HepG2 (cell line): ENCODE results near the gene OSR1. TPM values are rescaled to one million over a fixed set of nuclear protein-coding genes. Genes with fewer than 3 reads are reported as not detected.
A peak's percentile ranks its signal among the peaks of the same experiment; 100 is the strongest.

ENCODE experiments used
- DNMT1 ChIP-seq: sonication (generic); formaldehyde crosslinking; IDR thresholded peaks from 2 replicates; pipeline ENCODE4 v1.5.1; 2020; ENCODE audit warnings: mild to moderate bottlenecking, missing genetic modification reagents
- EEA1 ChIP-seq: sonication (generic); formaldehyde crosslinking; IDR thresholded peaks from 2 replicates; pipeline ENCODE4 v1.5.1; 2020; ENCODE audit warnings: mild to moderate bottlenecking, missing genetic modification reagents, borderline replicate concordance
- GTF3A ChIP-seq: sonication (generic); formaldehyde crosslinking; conservative IDR thresholded peaks from 2 replicates; pipeline ENCODE4 v1.4.0; 2020; ENCODE audit warnings: mild to moderate bottlenecking, missing genetic modification reagents
- HIVEP1 ChIP-seq: sonication (generic); formaldehyde crosslinking; IDR thresholded peaks from 2 replicates; pipeline ENCODE4 v1.4.0; 2020; ENCODE audit warnings: mild to moderate bottlenecking, missing genetic modification reagents
- IRF2 ChIP-seq: IDR thresholded peaks from 2 replicates; pipeline ENCODE4 v1.6.1; 2018; ENCODE audit warnings: missing genetic modification reagents, missing compliant biosample characterization
- RORA ChIP-seq: sonication (generic); formaldehyde crosslinking; IDR thresholded peaks from 2 replicates; pipeline ENCODE4 v1.5.0; 2020; ENCODE audit warnings: mild to moderate bottlenecking, missing genetic modification reagents, moderate library complexity
- RXRB ChIP-seq: IDR thresholded peaks from 2 replicates; pipeline ENCODE4 v1.6.1; 2016; ENCODE audit warnings: borderline replicate concordance, missing genetic modification reagents, missing compliant biosample characterization
- YY1 ChIP-seq: IDR thresholded peaks from 2 replicates; pipeline ENCODE4 v1.6.1; 2011; ENCODE audit warnings: low read length, low read depth, moderate library complexity, mild to moderate bottlenecking; ENCODE audit not compliant: insufficient read depth, insufficient replicate concordance
- ZBTB21 ChIP-seq: sonication (generic); formaldehyde crosslinking; IDR thresholded peaks from 2 replicates; pipeline ENCODE4 v1.4.0; 2020; ENCODE audit warnings: missing genetic modification reagents
- ZBTB8A ChIP-seq: sonication (generic); formaldehyde crosslinking; IDR thresholded peaks from 2 replicates; pipeline ENCODE4 v1.4.0; 2020; ENCODE audit warnings: mild to moderate bottlenecking, low read depth, missing genetic modification reagents, borderline replicate concordance
- ZFP82 ChIP-seq: sonication (generic); formaldehyde crosslinking; IDR thresholded peaks from 2 replicates; pipeline ENCODE4 v1.5.1; 2020; ENCODE audit warnings: mild to moderate bottlenecking, missing genetic modification reagents, borderline replicate concordance
- ZNF33B ChIP-seq: sonication (generic); formaldehyde crosslinking; IDR thresholded peaks from 2 replicates; pipeline ENCODE4 v1.5.1; 2020; ENCODE audit warnings: mild to moderate bottlenecking, missing genetic modification reagents
- ZNF652 ChIP-seq: IDR thresholded peaks from 2 replicates; pipeline ENCODE4 v1.6.1; 2016; ENCODE audit warnings: low read depth, borderline replicate concordance
- ZNF773 ChIP-seq: sonication (generic); formaldehyde crosslinking; IDR thresholded peaks from 2 replicates; pipeline ENCODE4 v1.4.0; 2020; ENCODE audit warnings: missing genetic modification reagents, borderline replicate concordance
- polyA plus RNA-seq, 8 experiments: library from polyadenylated mRNA; depleted of rRNA in 3 of 8; stranded (reverse) in 7 of 8; unstranded in 1 of 8; fragments of >200 nt; fragmentation: Illumina TruSeq in 4 of 8; extraction: Trizol in 4 of 8; gene quantifications; 2 replicates each; pipeline versions ENCODE4 v1.2.1 to v1.2.3, GENCODE V29; 2011 to 2016; ENCODE audit warnings: low read depth in 4 of 8, missing spikeins in 1 of 8, mixed read lengths in 1 of 8; ENCODE audit not compliant: insufficient read depth in 1 of 8
- total RNA-seq, 5 experiments: library from RNA; depleted of rRNA; stranded (reverse); fragments of >200 nt; fragmentation: Illumina TruSeq; extraction: Trizol; gene quantifications; 2 replicates each; pipeline ENCODE4 v1.2.3, GENCODE V29; 2016; ENCODE audit warnings: low read depth in 1 of 5
- TF ChIP-seq, protein P1 (sequence below): IDR thresholded peaks from 2 replicates; pipeline ENCODE4 v1.6.1; 2016; ENCODE audit warnings: low read depth, missing genetic modification reagents, missing compliant biosample characterization
- TF ChIP-seq, protein P2 (sequence below), 2 experiments: sonication (generic) in 1 of 2; formaldehyde crosslinking in 1 of 2; IDR thresholded peaks; 2 replicates each; pipeline versions ENCODE4 v1.4.0 to v1.6.1; 2016 to 2020; ENCODE audit warnings: borderline replicate concordance in 1 of 2, low read depth in 1 of 2, mild to moderate bottlenecking in 1 of 2, missing genetic modification reagents in 1 of 2
- TF ChIP-seq, protein P3 (sequence below): sonication (generic); formaldehyde crosslinking; IDR thresholded peaks from 2 replicates; pipeline ENCODE4 v1.5.0; 2020; ENCODE audit warnings: mild to moderate bottlenecking, low read depth, missing genetic modification reagents, borderline replicate concordance

Gene OSR1
- total and polyA plus RNA-seq, 2 of the 13 experiments (the other 11 are each of a cell fraction or from before 2014, with no cell fraction given) = 0.63 to 1.1 TPM

DNA sequence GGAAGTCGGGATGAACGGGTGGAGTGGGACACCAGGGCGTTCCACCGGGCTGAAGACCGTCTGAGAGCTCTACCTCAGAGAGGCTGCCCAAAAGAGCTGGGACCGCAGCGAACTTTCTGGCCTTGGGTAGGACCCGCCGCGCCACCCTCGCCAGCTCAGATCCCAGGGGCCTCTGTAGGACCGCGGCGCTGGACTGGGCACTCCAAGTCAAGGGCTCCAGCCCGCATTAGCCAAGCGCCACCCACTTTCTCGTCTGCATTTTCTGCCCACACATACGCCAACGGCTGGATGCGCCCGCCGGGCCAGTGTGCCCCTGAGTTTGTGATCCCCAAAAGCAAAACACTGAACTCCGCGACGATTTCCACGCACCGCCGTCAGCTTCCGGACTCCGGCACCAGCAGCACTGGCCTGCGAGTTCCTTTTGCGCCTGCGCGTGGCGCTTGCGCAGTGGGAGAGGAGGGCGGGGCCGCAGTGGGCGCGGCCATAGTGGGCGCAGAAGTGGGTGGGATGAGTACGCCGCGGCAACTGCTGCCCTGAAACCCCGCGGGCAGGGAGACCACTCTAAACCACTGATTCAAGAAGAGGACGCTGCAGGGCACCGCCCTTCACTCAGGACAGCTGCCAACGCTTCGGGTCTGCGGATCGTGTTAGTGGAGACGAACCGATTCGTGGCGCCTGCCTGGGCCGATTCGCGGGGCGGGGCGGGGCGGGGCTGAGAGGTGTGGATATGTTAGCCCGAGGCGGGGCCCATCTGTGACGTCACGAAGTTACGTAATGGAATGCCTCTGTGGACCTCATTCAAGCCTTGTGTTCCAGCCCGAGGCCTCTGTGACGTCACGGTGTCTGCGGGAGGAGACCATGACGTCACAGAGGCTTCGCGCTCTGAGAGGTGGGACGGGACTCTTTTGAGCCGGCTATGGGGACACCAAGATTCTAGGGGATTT, 10.5 kb downstream of the OSR1 start (continued):
- TF ChIP-seq, protein P1, sequence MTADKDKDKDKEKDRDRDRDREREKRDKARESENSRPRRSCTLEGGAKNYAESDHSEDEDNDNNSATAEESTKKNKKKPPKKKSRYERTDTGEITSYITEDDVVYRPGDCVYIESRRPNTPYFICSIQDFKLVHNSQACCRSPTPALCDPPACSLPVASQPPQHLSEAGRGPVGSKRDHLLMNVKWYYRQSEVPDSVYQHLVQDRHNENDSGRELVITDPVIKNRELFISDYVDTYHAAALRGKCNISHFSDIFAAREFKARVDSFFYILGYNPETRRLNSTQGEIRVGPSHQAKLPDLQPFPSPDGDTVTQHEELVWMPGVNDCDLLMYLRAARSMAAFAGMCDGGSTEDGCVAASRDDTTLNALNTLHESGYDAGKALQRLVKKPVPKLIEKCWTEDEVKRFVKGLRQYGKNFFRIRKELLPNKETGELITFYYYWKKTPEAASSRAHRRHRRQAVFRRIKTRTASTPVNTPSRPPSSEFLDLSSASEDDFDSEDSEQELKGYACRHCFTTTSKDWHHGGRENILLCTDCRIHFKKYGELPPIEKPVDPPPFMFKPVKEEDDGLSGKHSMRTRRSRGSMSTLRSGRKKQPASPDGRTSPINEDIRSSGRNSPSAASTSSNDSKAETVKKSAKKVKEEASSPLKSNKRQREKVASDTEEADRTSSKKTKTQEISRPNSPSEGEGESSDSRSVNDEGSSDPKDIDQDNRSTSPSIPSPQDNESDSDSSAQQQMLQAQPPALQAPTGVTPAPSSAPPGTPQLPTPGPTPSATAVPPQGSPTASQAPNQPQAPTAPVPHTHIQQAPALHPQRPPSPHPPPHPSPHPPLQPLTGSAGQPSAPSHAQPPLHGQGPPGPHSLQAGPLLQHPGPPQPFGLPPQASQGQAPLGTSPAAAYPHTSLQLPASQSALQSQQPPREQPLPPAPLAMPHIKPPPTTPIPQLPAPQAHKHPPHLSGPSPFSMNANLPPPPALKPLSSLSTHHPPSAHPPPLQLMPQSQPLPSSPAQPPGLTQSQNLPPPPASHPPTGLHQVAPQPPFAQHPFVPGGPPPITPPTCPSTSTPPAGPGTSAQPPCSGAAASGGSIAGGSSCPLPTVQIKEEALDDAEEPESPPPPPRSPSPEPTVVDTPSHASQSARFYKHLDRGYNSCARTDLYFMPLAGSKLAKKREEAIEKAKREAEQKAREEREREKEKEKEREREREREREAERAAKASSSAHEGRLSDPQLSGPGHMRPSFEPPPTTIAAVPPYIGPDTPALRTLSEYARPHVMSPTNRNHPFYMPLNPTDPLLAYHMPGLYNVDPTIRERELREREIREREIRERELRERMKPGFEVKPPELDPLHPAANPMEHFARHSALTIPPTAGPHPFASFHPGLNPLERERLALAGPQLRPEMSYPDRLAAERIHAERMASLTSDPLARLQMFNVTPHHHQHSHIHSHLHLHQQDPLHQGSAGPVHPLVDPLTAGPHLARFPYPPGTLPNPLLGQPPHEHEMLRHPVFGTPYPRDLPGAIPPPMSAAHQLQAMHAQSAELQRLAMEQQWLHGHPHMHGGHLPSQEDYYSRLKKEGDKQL = no peak
- TF ChIP-seq ZNF33B = no peak
- TF ChIP-seq EEA1 (CRISPR knock-in tag) = no peak
- TF ChIP-seq, protein P2, sequence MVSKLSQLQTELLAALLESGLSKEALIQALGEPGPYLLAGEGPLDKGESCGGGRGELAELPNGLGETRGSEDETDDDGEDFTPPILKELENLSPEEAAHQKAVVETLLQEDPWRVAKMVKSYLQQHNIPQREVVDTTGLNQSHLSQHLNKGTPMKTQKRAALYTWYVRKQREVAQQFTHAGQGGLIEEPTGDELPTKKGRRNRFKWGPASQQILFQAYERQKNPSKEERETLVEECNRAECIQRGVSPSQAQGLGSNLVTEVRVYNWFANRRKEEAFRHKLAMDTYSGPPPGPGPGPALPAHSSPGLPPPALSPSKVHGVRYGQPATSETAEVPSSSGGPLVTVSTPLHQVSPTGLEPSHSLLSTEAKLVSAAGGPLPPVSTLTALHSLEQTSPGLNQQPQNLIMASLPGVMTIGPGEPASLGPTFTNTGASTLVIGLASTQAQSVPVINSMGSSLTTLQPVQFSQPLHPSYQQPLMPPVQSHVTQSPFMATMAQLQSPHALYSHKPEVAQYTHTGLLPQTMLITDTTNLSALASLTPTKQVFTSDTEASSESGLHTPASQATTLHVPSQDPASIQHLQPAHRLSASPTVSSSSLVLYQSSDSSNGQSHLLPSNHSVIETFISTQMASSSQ (IDR thresholded peaks at IDR 0.05; ENCODE audit: low read depth) = no peak
- TF ChIP-seq, protein P2 (CRISPR knock-in tag; IDR thresholded peaks at IDR 0.05; ENCODE audit: borderline replicate concordance) = peak; percentile 39
- TF ChIP-seq ZBTB8A (CRISPR knock-in tag) = no peak; the same call in 1 of the 2 replicates
- peak; percentile 86 for TF ChIP-seq HIVEP1
- peak; percentile 91 for TF ChIP-seq YY1
- TF ChIP-seq RORA = no peak
- peak; percentile 100 for TF ChIP-seq ZBTB21 (CRISPR knock-in tag)
- no peak for TF ChIP-seq DNMT1
- no peak; the same call in none of the 2 replicates for TF ChIP-seq RXRB
- peak; percentile 88 for TF ChIP-seq IRF2
- peak; percentile 70; the same call in 1 of the 2 replicates for TF ChIP-seq ZNF773 (CRISPR knock-in tag)
- TF ChIP-seq, protein P3, sequence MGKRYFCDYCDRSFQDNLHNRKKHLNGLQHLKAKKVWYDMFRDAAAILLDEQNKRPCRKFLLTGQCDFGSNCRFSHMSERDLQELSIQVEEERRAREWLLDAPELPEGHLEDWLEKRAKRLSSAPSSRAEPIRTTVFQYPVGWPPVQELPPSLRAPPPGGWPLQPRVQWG (CRISPR knock-in tag) = no peak
- no peak; the same call in 1 of the 2 replicates for TF ChIP-seq GTF3A (CRISPR knock-in tag)
- no peak; the same call in 1 of the 2 replicates for TF ChIP-seq ZFP82 (CRISPR knock-in tag)
- 0 out of 2 replicates have a peak, but pooled peaks have one; percentile 11 for TF ChIP-seq ZNF652
